ENCODE data around the gene MAP3K3.

Gene MAP3K3

DNA sequence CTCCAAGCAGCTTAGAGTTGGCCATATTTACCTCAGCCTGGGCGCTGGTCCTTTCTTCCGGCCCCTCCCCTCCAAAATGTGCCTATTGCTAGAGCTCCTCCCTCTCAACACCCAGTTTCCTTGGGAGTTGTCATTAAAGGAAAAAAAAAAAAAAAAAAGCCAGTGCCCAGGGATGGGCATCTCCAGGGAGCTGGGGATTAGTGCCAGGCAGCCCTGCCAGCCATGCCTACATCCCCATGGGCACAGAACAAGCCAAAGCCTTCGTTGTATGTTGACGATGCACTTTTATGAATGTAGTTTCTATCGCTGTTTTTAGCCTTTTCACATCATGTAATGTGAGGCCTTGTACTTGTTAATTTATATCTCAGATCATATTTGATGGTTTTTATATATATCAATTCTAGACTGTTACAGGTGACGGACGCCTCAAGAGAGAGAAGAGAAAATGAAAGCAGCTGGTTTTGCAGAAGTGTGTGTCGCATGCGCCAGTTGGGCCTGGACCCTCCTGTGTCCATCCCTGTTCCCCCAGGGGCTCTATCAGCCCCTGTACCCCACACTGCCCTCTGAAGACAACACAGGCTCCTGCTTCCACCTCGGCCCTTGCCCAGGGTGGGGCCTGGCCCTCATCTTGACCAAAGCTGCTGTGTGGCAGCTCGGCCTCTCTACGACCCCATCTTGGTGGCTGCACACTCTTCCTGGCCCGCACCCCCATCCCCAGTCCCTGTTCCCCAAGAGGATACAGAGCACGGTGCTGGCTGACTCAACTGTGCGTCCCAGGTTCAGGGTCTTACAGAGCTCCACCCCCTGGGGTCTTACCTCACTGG lies 72.9 kb downstream of the MAP3K3 start:
- no peak overlapping the region for H3K27ac ChIP-seq (ENCODE audit: low read length)
- no peak overlapping the region for H3K4me3 ChIP-seq (ENCODE audit: low read depth in 1 of 2, low read length in 2 of 2)
- peaks cover 0 to 20% of the 10 kb centered on the region in 2 donors for H3K4me1 ChIP-seq (ENCODE audit: control insufficient read depth in 1 of 2, insufficient read depth in 2 of 2, low read length in 2 of 2)
- no peaks in the 10 kb centered on the region for H3K9me3 ChIP-seq (ENCODE audit: control insufficient read depth in 1 of 2, low read length in 2 of 2)
- H3K36me3 ChIP-seq (ENCODE audit: control insufficient read depth in 1 of 2, insufficient read depth in 2 of 2, low read length in 2 of 2), result peaks cover 34 to 41% of the 10 kb centered on the region in 2 donors
- no peaks in the 10 kb centered on the region for H3K27me3 ChIP-seq (ENCODE audit: low read depth, low read length)

DNA sequence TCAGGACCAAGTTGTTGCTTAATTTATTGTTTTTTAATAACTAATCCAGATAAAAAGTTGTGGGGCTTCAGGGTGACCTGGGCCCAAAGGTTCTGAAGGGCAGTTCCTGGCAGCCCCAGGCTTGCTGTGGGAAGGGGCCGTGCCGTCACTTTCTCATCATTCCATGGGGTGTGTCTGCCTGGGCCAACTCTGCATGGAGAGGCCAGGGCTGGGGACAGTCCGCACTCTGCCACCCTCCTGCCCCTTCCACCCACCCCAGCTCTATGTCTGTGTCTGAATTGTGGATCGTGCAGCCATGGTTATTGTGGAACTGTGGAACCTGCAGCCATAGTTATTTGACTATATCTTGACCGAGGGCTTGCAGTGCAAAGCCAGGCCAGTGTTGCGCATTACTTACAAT lies 73.7 kb downstream of the MAP3K3 start:
- H3K9me3 ChIP-seq (ENCODE audit: control insufficient read depth in 1 of 2, low read length in 2 of 2), result no peaks in the 10 kb centered on the region

GRCh38 chr17:63696381-63696961 lies 74.3 kb downstream of the MAP3K3 start:
- peaks cover 21 to 28% of the 10 kb centered on the region in 2 donors for H3K36me3 ChIP-seq (ENCODE audit: control insufficient read depth in 1 of 2, insufficient read depth in 2 of 2, low read length in 2 of 2)
- H3K27ac ChIP-seq (ENCODE audit: low read length), result no peak overlapping the region
- no peaks in the 10 kb centered on the region for H3K27me3 ChIP-seq (ENCODE audit: low read depth, low read length)
- H3K9me3 ChIP-seq (ENCODE audit: control insufficient read depth in 1 of 2, low read length in 2 of 2), result no peaks in the 10 kb centered on the region
- H3K4me3 ChIP-seq (ENCODE audit: low read depth in 1 of 2, low read length in 2 of 2), result no peak overlapping the region
- peaks cover 0 to 27% of the 10 kb centered on the region in 2 donors for H3K4me1 ChIP-seq (ENCODE audit: control insufficient read depth in 1 of 2, insufficient read depth in 2 of 2, low read length in 2 of 2)

More for the DNA sequence above, 73.7 kb downstream of the MAP3K3 start:
- peaks cover 27 to 34% of the 10 kb centered on the region in 2 donors for H3K36me3 ChIP-seq (ENCODE audit: control insufficient read depth in 1 of 2, insufficient read depth in 2 of 2, low read length in 2 of 2)
- H3K4me3 ChIP-seq (ENCODE audit: low read depth in 1 of 2, low read length in 2 of 2), result no peak overlapping the region
- H3K4me1 ChIP-seq (ENCODE audit: control insufficient read depth in 1 of 2, insufficient read depth in 2 of 2, low read length in 2 of 2), result peaks cover 0 to 21% of the 10 kb centered on the region in 2 donors
- no peaks in the 10 kb centered on the region for H3K27me3 ChIP-seq (ENCODE audit: low read depth, low read length)
- H3K27ac ChIP-seq (ENCODE audit: low read length), result no peak overlapping the region

DNA sequence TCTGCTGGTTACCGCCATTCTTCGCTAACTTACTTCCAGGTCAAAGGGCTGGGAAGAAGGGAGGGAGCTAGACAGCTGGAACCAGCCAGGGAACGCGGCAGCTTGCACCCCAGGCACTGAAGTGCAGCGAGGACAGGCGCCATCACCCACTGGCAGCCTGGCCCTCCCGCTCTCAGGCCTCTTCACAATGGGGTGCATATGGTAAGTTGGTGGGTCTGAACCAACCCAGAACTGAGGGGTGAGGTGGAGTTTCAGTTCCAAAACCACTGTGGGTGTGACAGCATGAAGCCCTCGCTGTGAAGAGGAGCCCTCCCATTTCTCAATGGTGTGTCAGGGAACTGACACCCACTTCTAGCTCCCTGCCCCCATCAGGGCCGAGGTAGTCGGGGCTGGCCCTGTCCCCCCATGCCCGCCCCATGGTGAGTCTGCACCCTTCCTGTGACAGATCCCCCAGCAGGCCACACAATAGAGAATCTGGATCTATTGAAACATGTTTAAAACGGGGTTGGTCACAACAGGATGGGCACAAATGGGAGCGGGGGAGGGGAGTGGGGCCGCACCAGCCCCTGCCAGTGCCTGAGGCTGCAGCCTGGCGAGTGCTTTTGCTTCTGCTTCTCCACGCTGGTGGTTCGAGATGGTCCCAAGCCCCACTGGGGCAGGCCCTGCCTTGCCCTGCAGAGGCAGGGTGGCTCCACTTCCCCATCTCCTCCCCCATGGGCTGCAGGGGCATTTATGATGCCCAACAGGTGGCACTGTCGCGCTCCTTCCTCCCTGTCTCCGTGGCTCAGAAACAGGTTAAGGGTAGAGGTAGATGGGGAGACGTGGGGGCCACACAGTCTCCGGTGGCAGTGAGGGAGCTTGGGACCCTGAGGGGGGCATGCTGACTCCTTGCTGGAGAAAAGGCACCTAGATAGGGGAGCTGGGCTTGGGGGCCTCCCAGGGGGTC lies 75.4 kb downstream of the MAP3K3 start:
- Histone ChIP-seq H3K27ac (ENCODE audit: low read length) (no peak overlapping the region), H3K36me3 (ENCODE audit: control insufficient read depth in 1 of 2, insufficient read depth in 2 of 2, low read length in 2 of 2) (peaks cover 11 to 17% of the 10 kb centered on the region in 2 donors)

GRCh38 chr17:63698381-63698885 lies 76.2 kb downstream of the MAP3K3 start:
- H3K4me3 ChIP-seq (ENCODE audit: low read depth in 1 of 2, low read length in 2 of 2), result peak overlapping the region in 1 of 2 donors; percentile 64
- H3K27ac ChIP-seq (ENCODE audit: low read length), result no peak overlapping the region
- H3K27me3 ChIP-seq (ENCODE audit: low read depth, low read length), result no peaks in the 10 kb centered on the region
- peaks cover 12 to 17% of the 10 kb centered on the region in 2 donors for H3K36me3 ChIP-seq (ENCODE audit: control insufficient read depth in 1 of 2, insufficient read depth in 2 of 2, low read length in 2 of 2)
- no peaks in the 10 kb centered on the region for H3K9me3 ChIP-seq (ENCODE audit: control insufficient read depth in 1 of 2, low read length in 2 of 2)
- H3K4me1 ChIP-seq (ENCODE audit: control insufficient read depth in 1 of 2, insufficient read depth in 2 of 2, low read length in 2 of 2), result peaks cover 0 to 27% of the 10 kb centered on the region in 2 donors

More for the DNA sequence above, 75.4 kb downstream of the MAP3K3 start:
- Histone ChIP-seq H3K9me3 (ENCODE audit: control insufficient read depth in 1 of 2, low read length in 2 of 2) (no peaks in the 10 kb centered on the region), H3K4me3 (ENCODE audit: low read depth in 1 of 2, low read length in 2 of 2) (peak overlapping the region in 1 of 2 donors; percentile 64), H3K4me1 (ENCODE audit: control insufficient read depth in 1 of 2, insufficient read depth in 2 of 2, low read length in 2 of 2) (peaks cover 0 to 27% of the 10 kb centered on the region in 2 donors), H3K27me3 (ENCODE audit: low read depth, low read length) (no peaks in the 10 kb centered on the region)

DNA sequence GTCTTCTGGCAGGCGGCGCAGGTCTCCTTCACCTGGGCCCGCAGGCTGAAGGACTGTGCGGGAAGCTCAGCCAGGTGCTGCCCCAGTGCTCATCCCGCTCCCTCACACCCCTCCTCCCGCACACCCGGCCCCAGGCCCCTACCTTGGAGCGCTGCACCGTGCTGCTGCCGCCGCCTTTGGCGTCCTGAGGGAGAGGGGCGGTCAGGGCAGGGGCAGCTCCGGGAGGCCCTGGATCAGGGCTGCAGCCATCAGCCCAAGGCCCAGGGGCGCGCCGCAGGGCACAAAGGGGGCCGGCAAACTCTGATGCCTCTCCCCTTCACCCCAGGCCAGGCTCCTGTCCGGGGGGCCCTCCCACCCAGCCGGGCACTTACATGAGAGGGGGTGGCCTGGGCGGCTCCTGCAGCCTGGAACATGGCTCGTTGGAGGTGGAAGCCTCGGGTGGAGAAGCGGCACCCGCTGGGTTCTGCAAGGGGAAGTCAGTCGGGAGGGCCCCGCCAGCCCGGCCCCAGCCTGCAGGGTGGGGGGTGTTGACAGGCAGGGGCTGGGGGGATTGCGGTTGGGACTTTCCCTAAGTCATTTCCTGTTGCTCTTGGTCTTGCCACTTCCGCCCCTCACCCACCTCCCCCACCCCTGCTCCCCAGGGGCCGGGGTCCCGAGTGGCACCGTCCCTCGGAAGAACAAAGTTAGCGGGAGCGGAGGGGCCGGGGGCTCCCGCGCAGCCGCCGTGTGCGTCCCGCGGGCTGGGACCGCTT lies 76.8 kb downstream of the MAP3K3 start:
- H3K27ac ChIP-seq (ENCODE audit: low read length), result no peak overlapping the region
- H3K4me1 ChIP-seq (ENCODE audit: control insufficient read depth in 1 of 2, insufficient read depth in 2 of 2, low read length in 2 of 2), result peaks cover 0 to 27% of the 10 kb centered on the region in 2 donors
- no peaks in the 10 kb centered on the region for H3K9me3 ChIP-seq (ENCODE audit: control insufficient read depth in 1 of 2, low read length in 2 of 2)
- H3K36me3 ChIP-seq (ENCODE audit: control insufficient read depth in 1 of 2, insufficient read depth in 2 of 2, low read length in 2 of 2), result peaks cover 15 to 17% of the 10 kb centered on the region in 2 donors
- H3K27me3 ChIP-seq (ENCODE audit: low read depth, low read length), result no peaks in the 10 kb centered on the region
- peak overlapping the region in 1 of 2 donors; percentile 64 for H3K4me3 ChIP-seq (ENCODE audit: low read depth in 1 of 2, low read length in 2 of 2)

DNA sequence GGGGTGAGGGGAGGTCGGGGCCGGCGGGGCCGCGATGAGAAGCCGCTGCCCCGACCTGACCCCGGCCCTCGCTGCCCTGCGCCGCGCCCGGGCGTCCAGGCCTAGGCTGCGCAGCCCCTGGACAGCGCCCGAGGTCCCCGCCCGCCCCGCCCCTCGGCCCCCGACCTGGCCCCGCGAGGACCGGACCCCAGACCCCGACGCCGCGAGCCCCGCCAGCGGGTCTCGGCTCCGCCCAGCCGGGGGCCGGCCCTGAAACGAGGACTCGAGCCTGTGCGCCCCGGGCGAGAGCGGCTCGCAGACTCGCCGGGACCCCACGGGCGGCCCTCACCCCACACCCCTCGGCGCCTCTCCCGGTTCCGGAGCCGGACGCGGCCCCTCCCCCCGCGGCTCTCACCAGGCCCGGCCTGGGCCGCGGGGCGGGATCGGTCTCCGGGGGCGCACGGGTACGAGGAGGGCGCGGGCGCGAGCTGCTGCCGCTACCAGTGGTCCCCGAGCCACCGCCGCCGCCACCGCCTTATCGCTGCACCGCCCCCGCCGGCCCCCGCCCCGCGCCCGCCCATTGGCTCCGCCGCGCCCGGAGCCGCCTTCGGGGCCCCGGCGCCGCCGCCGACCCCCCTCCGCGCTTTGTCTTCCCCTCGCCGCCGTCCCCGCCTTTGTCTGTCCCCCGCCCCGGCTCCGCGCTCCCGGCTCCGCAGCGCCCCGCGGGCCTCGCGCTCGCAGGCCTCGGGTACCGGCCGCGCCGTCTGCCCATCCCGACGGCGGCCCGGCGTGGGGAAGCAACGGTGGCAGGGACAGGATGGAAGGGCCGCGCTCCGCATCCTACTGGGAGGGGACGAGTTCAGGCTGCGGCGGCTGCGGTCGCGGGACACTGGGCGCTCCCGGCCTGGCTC lies 77.7 kb downstream of the MAP3K3 start, which contains the start of gene LIMD2:
LIMD2 (minus strand) TSS at position 488 of the 890 bp plus-strand sequence. CDS start 827 bp downstream, outside the sequence.
- Histone ChIP-seq H3K27ac (ENCODE audit: low read length) (no peak within 1 kb of the TSS), H3K4me3 (ENCODE audit: low read depth in 1 of 2, low read length in 2 of 2) (peak within 1 kb of the TSS; percentile 37 to 64), H3K36me3 (ENCODE audit: control insufficient read depth in 1 of 2, insufficient read depth in 2 of 2, low read length in 2 of 2) (peaks cover 12 to 21% of the 10 kb centered on the region in 2 donors), H3K27me3 (ENCODE audit: low read depth, low read length) (no peaks in the 10 kb centered on the region), H3K4me1 (ENCODE audit: control insufficient read depth in 1 of 2, insufficient read depth in 2 of 2, low read length in 2 of 2) (peaks cover 0 to 27% of the 10 kb centered on the region in 2 donors), H3K9me3 (ENCODE audit: control insufficient read depth in 1 of 2, low read length in 2 of 2) (no peaks in the 10 kb centered on the region)

- H3K4me1 ChIP-seq (ENCODE audit: control insufficient read depth in 1 of 2, insufficient read depth in 2 of 2, low read length in 2 of 2), result peaks cover 0 to 22% of the 10 kb centered on the region in 2 donors
- peaks cover 12 to 24% of the 10 kb centered on the region in 2 donors for H3K36me3 ChIP-seq (ENCODE audit: control insufficient read depth in 1 of 2, insufficient read depth in 2 of 2, low read length in 2 of 2)
- no peaks in the 10 kb centered on the region for H3K27me3 ChIP-seq (ENCODE audit: low read depth, low read length)
- peak overlapping the region; percentile 37 to 61 for H3K4me3 ChIP-seq (ENCODE audit: low read depth in 1 of 2, low read length in 2 of 2)
- H3K27ac ChIP-seq (ENCODE audit: low read length), result no peak overlapping the region
- H3K9me3 ChIP-seq (ENCODE audit: control insufficient read depth in 1 of 2, low read length in 2 of 2), result no peaks in the 10 kb centered on the region
Measured at GRCh38 chr17:63700528-63701455, 78.6 kb downstream of the MAP3K3 start.

GRCh38 chr17:63701456-63701820 lies 79.2 kb downstream of the MAP3K3 start:
- Histone ChIP-seq H3K36me3 (ENCODE audit: control insufficient read depth in 1 of 2, insufficient read depth in 2 of 2, low read length in 2 of 2) (peaks cover 12 to 29% of the 10 kb centered on the region in 2 donors), H3K9me3 (ENCODE audit: control insufficient read depth in 1 of 2, low read length in 2 of 2) (no peaks in the 10 kb centered on the region), H3K4me1 (ENCODE audit: control insufficient read depth in 1 of 2, insufficient read depth in 2 of 2, low read length in 2 of 2) (peaks cover 0 to 22% of the 10 kb centered on the region in 2 donors), H3K27me3 (ENCODE audit: low read depth, low read length) (no peaks in the 10 kb centered on the region), H3K27ac (ENCODE audit: low read length) (no peak overlapping the region), H3K4me3 (ENCODE audit: low read depth in 1 of 2, low read length in 2 of 2) (peak overlapping the region; percentile 37 to 61)

Measured in muscle layer of duodenum (tissue), 2 donors.